GM12878 (cell line): ENCODE measurements around the gene MCCD1.

Source experiments
- BHLHE40 ChIP-seq, 2 experiments: fragments of 450-650 bp in 1 of 2; IDR thresholded peaks; 2 replicates each; pipeline ENCODE4 v1.6.1; 2011 to 2017; ENCODE audit warnings: low read depth in 2 of 2, borderline replicate concordance in 1 of 2, improper control_type of control experiment in 1 of 2, low read length in 1 of 2, mild to moderate bottlenecking in 1 of 2
- EGR1 ChIP-seq, 2 experiments: IDR thresholded peaks; 1 replicate in 1 of 2; 2 replicates in 1 of 2; pipeline ENCODE4 v1.6.1; 2011 to 2012; ENCODE audit warnings: low read depth in 2 of 2, low read length in 2 of 2, borderline replicate concordance in 1 of 2, mild to moderate bottlenecking in 1 of 2, moderate library complexity in 1 of 2
- SMC3 ChIP-seq: IDR thresholded peaks from 2 replicates; pipeline ENCODE4 v1.6.1; 2011; ENCODE audit warnings: low read length, improper control_type of control experiment, borderline replicate concordance
- TF ChIP-seq, protein P1 (sequence below): IDR thresholded peaks from 2 replicates; pipeline ENCODE4 v1.6.1; 2012; ENCODE audit warnings: low read depth, low read length, improper control_type of control experiment
- TF ChIP-seq, protein P2 (sequence below): fragments of 450-650 bp; IDR thresholded peaks from 2 replicates; pipeline ENCODE4 v1.6.1; 2017; ENCODE audit warnings: mild to moderate bottlenecking
- TF ChIP-seq, protein P3 (sequence below), 3 experiments: IDR thresholded peaks in 2 of 3; conservative IDR thresholded peaks in 1 of 3; 2 replicates each; pipeline ENCODE4 v1.5.1; 2011; ENCODE audit warnings: low read depth in 3 of 3, low read length in 3 of 3, mild to moderate bottlenecking in 3 of 3, control low read depth in 2 of 3, moderate library complexity in 2 of 3, inconsistent platforms in 1 of 3, mixed read lengths in 1 of 3; ENCODE audit not compliant: control insufficient read depth in 2 of 3, insufficient read depth in 1 of 3; ENCODE audit errors: extremely low read depth in 1 of 3

DNA sequence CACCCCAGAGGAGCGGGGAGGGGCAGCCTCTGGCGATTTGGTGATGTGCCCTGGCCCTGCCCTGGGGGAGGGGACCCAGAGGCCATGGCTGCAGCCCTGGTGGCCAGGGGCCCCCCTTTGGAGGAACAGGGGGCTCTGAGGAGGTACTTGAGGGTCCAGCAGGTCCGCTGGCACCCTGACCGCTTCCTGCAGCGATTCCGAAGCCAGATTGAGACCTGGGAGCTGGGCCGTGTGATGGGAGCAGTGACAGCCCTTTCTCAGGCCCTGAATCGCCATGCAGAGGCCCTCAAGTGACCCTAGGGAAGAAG lies 29.5 kb downstream of the MCCD1 start:
- TF ChIP-seq, protein P1, sequence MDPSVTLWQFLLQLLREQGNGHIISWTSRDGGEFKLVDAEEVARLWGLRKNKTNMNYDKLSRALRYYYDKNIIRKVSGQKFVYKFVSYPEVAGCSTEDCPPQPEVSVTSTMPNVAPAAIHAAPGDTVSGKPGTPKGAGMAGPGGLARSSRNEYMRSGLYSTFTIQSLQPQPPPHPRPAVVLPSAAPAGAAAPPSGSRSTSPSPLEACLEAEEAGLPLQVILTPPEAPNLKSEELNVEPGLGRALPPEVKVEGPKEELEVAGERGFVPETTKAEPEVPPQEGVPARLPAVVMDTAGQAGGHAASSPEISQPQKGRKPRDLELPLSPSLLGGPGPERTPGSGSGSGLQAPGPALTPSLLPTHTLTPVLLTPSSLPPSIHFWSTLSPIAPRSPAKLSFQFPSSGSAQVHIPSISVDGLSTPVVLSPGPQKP: no peak
- TF ChIP-seq, protein P2, sequence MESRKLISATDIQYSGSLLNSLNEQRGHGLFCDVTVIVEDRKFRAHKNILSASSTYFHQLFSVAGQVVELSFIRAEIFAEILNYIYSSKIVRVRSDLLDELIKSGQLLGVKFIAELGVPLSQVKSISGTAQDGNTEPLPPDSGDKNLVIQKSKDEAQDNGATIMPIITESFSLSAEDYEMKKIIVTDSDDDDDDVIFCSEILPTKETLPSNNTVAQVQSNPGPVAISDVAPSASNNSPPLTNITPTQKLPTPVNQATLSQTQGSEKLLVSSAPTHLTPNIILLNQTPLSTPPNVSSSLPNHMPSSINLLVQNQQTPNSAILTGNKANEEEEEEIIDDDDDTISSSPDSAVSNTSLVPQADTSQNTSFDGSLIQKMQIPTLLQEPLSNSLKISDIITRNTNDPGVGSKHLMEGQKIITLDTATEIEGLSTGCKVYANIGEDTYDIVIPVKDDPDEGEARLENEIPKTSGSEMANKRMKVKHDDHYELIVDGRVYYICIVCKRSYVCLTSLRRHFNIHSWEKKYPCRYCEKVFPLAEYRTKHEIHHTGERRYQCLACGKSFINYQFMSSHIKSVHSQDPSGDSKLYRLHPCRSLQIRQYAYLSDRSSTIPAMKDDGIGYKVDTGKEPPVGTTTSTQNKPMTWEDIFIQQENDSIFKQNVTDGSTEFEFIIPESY: no peak
- TF ChIP-seq SMC3 (no peak), EGR1 (IDR thresholded peaks at IDR 0.05; ENCODE audit: borderline replicate concordance in 1 of 2, low read depth in 2 of 2, low read length in 2 of 2) (no peak), BHLHE40 (IDR thresholded peaks at IDR 0.05; ENCODE audit: borderline replicate concordance in 1 of 2, low read depth in 2 of 2, low read length in 1 of 2) (no peak)
- TF ChIP-seq, protein P3, sequence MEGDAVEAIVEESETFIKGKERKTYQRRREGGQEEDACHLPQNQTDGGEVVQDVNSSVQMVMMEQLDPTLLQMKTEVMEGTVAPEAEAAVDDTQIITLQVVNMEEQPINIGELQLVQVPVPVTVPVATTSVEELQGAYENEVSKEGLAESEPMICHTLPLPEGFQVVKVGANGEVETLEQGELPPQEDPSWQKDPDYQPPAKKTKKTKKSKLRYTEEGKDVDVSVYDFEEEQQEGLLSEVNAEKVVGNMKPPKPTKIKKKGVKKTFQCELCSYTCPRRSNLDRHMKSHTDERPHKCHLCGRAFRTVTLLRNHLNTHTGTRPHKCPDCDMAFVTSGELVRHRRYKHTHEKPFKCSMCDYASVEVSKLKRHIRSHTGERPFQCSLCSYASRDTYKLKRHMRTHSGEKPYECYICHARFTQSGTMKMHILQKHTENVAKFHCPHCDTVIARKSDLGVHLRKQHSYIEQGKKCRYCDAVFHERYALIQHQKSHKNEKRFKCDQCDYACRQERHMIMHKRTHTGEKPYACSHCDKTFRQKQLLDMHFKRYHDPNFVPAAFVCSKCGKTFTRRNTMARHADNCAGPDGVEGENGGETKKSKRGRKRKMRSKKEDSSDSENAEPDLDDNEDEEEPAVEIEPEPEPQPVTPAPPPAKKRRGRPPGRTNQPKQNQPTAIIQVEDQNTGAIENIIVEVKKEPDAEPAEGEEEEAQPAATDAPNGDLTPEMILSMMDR (IDR thresholded peaks at IDR 0.05 in 2 of 3, conservative IDR thresholded peaks at IDR 0.05 in 1 of 3; ENCODE audit: control insufficient read depth in 2 of 3, extremely low read depth in 1 of 3, insufficient read depth in 1 of 3, low read depth in 3 of 3, low read length in 3 of 3): no peak
